Inflammatory macrophage treated with lipopolysaccharide for 1 hour (primary cell): ENCODE data around the gene JCAD.
A peak's percentile ranks its signal among the peaks of the same experiment; 100 is the strongest.
"Not testable (repeated sequence)": the region's sequence is repeated elsewhere in the genome, so short reads cannot be mapped to it uniquely, and the experiment has no call there.

ENCODE experiments used
- DNase-seq, 2 donors: peaks; one replicate each; pipeline ENCODE4 v3.0.0-alpha.2; 2020 to 2022

The JCAD gene

DNA sequence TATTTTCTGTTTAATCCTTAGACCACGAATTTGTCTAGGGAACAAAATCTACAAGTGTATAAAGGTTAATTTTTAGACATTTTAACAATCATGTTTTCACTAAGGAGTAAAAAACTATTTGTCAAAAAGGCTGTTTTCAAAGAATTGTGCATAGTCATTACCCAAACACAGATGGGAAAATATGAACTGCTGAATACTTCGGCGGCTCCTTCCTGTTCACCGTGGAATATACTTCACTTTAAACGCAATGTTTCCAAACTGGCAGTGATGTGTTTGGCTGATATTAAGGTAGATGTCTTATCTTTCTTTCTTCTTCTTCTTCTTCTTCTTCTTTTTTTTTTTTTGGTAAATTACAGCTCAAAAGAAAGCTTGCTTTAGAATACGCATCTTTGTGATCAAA, 41.4 kb downstream of the JCAD start:
- no peak for DNase-seq

DNA sequence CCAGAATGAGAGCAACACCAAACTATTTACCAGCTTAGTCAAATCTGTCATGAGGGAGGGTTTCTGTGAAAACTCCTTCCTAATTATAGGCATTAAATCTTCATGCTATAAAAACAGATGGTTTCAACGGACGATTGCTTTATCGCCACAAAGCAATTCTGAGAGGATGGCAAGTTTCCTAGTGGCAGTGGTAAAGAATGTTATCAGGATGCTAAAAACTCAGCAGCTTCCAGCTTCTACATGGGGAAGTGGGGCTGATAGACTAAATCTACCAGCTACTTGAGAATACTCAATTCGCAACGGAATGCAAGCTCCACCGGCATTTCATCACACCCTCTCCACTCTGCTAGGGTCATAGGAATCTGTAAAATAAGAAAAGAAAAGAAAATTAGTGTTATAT, 41.8 kb downstream of the JCAD start:
- DNase-seq, result no peak

DNA sequence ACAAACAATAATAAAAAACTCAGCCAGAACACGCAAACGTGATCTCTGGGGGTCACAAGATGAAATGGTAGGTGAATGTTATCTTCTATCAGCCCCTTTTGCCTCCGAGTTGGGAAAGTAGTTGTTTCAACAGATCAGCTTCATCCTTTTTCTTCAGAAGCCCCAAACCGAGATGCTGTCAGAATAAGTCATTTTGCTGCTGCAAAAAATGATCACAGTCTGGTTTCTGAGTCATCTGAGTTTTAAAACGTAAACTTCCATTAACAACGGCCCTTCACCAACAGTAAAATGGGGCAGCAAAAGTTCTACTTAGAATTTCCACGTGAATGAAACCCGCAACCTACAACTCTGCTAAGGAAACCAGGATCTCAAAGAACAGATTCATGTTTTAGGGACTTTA, 44.9 kb downstream of the JCAD start:
- no peak for DNase-seq

DNA sequence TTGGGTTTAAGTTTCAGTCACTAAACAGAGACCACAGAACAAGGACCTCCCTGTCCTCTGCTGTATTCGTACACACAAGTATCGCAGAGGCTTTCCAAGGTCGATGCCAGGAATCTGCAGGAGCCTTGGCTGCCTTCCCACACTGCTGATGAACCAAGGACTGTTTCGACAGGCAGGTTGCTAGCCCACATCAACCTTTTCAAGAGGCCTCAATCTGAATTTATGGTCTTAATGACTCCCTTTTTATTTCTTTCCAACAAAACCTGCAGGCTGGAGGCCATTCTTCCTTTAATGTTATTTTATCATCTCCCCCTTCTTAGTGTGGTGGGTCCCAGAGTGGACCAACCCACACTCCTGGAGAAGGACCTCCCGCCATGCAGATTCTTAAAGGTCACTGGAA, 45.6 kb downstream of the JCAD start:
- no peak for DNase-seq

DNA sequence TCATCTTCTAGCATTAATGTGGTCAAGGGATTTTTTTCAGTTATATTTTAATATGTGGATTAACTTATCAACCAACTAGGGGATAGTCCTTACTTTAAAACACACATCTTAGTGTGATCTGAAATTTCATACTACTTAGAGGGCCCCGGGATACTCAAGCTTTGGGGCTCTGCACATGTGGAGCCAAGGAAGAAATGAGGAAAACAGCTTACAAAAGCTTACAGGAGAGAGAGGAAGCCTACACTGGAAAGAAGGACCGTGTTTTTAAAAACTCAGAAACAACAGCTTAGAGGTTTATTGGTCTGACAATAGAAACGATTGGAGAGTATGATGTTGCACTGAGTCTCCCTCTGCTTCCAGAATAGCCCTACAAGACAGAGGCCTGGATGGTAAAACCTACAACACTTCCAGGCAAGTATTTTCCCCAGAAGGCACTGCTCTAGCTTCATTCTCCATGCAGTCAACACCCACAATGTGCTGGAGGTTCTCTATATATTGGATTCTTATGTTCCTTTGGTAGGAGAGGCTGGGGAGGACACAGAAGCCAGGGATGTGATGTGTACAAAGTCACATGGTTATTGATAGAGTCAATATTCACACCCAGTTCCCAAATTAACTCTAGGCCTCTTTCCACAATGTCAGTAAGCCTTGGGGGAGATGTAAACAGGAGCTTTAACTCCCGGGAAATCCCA, 47.3 kb downstream of the JCAD start:
- DNase-seq, result no peak

DNA sequence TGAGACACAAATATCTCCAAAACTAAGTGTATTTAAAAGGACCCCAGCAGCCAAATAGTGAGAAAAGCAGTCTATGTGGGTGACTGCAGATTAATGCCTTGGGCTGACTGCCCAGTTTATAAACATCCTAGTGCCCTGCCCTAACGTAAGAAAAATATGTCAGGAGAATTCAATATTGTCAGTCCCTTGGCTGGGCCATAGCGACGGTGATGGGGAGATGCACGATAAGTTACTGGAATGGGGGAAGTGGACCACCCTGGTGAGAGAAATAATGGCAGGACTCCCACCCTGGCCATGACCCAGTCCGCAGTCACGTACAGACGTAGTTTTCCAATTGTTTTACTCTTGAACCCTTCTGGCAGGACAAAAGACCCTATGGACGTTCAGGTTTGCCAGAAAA, 48.0 kb downstream of the JCAD start:
- no peak for DNase-seq

DNA sequence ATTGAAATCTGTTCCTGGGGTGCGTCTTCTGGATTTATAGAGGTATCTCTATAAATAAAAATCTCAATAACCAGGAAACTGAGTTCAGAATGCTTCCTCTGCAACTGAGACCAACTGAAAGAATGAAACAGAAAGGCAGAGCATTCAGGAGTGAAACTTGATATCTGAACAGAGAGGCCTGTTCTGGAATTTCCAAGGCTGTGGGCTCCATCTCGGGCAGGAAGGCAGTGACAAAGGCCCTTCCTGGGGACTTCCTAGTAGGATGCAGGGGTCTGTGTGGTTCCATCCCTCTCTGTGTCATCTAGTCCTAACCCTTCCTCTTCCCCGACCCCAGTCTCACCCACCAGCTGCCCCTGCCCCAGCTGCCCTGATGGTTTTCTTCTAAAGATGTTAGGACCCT, 52.0 kb downstream of the JCAD start:
- no peak for DNase-seq

DNA sequence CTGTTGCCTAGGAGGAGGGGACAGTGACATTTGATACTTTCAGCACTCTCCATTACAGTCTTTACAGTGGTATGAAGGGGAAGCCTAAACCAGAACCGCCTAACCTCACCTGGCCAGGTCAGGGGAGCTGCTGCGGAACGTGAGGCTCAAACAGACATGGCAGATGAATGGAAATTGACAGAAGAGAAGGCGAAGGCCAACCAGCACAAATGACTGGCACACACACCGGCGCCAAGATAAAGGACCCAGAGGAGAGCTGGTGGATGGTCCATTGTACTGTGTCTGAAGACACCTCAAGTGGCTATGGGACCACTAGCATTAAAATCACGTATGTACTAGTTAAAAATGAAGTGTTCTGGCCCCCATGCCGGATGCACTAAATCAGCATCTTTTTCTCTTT, 53.0 kb downstream of the JCAD start:
- DNase-seq, result no peak

DNA sequence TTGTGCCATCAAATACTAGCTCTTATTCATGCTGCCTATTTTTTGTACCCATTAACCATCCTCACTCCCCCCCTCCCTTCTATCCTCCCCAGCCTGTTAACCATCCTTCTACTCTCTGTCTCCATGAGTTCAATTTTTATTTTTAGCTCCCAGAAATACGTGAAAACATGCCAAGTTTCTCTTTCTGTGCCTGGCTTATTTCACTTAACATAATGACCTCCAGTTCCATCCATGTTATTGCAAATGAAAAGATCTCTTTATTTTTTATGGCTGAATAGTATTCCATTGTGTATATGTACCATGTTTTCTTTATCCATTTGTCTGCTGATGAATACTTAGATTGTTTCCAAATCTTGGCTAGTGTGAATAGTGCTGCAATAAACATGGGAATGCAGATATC, 54.3 kb downstream of the JCAD start:
- DNase-seq, result not testable (repeated sequence)

DNA sequence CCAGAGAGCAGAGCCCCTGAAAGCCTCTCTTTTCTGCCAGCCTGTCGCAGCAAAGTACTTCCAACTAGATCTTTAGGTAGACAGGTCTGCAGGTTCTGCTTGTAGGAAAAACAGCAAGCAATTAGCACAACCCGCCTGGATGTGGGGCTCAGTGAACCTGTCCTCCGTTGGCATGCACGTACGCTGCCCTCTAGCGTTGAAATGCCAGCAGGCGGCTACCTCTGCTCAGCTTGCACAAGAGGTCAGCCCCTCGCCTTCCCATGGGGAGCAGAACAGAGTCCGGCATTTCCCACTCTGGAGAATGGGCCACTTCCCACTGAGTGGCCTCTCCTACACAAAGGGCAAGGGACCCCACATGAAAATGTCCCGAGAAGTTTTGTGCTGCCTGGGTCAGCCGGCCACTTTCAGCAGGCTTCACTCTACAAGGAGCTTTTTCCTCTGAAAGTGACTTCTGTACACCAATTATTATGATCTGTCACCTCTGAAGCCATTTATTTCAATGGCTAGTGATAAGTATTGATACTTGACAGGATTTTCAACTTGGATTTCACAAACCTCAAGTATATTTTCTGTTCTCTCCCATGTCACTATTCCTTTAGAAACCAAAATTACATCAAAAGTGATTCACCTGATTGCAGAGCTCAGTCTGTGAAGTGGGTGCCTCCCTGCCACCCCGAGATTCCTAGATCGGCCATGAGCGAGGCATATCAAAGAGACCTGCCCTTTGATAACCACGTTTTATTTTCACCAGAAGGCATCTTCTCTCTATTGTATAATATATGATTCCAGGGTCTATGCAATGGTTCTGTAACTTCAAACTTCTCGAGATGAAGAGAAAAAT, 56.7 kb downstream of the JCAD start:
- DNase-seq, result peak; percentile 34 to 54

DNA sequence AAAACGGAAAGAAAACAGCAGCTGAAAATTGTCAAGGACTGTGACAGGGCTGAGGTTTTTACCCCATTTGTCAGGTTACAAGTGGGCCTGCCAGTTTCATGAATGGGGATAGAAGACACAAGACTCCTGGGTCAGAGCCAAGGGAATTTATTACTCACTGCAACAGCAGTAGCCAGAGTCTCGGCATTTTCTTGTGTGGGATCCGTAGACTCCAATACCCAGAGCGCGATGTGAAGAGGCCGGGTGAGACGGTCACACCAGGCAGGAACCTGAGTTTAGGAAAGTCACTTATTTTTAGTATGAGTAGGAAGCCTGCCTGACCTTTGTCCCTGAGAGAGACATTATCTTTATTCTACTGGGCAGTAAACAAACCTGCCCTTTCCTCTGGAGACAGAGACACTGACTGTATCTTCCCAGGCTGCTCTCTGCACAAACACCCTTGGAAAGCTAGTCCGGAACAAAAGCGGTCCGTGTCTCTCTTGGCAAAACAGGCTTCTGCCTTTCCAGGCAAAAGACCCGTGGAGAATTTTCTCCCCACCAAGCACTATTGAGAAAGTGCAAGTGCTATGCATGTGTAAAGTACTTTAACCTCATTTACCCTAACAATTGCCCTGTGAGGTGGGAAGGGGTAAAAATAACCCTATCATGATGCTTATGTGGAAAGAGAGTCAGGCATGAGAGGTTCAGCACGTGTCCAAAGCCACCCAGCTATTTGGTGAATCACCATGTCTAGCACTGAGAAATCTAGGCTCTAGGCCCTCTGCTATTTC, 58.4 kb downstream of the JCAD start:
- DNase-seq, result no peak

DNA sequence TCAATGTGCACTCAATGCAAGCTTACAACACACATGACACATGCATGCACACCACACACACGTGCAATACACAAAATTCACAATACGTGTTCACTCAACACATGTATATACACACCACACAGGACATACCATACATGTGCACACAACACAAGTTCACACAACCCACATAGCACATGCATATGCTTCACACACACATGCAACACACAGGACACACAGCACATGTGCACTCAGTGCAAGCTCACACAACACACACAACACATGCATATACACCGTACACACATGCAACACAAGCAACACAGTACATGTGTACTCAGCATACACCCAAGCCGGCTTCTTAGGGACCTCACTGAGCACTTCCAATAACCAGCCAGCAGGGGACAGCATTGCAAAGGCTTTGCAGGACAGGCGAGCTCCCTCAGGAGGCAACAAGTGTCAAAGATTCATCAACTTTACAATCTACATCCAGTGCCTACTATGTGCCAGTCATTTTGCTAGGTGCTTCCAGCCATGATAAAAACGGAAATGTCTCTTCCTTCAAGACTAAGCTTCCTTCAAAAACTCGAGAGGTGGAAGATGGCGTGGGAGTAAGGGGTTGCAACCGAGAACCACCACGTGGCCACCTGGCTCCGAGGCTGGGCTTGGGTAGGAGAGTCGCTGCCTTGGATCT, 61.1 kb downstream of the JCAD start:
- peak; percentile 59 to 91 for DNase-seq

DNA sequence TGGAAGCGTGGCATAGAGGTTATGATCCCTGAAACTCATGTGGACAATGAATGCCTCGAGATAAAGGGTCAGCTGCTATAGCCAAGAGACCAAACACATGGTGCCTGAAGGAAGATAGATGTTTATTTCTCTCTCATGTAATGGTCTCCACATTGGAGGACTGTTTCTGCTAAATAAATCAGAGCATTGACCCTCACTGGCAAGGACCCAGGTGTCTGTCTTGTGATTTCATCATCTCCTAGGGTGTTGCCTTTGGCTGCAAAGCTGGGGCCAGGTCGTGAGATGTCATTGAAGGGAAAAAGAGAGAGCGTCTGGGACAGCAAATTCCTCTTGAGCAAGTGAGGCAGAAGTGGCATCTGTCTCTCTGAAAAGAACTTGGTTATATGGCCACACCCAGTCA, 64.6 kb downstream of the JCAD start:
- no peak for DNase-seq

DNA sequence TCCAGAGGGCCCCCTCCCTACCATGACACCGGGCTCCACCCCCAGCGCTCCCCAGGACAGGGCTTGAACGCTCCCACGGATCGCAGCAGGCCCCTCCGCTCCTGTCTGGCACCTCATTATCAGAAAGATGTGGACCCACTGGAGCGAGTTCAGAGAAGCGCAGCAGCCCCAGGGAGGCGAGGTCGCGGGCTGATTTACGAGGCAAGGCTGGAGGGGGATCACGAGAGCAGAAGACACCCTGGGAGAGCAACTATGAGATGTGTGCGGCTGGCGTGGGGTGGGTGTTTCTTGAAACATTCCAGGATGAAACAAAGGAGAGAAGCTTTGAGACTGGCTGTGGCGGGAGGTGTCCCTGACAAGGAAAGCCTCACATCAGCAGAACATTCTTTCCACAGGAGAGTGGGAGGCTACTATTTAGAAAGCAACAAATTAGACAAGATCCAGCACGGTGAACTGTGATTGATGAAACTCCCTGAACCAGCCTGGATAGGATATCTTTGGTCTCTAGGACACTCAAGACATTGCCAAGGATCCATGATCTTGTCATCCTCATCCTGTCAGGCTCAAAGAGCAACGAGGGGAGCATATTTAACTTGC, 66.0 kb downstream of the JCAD start:
- DNase-seq, result no peak

DNA sequence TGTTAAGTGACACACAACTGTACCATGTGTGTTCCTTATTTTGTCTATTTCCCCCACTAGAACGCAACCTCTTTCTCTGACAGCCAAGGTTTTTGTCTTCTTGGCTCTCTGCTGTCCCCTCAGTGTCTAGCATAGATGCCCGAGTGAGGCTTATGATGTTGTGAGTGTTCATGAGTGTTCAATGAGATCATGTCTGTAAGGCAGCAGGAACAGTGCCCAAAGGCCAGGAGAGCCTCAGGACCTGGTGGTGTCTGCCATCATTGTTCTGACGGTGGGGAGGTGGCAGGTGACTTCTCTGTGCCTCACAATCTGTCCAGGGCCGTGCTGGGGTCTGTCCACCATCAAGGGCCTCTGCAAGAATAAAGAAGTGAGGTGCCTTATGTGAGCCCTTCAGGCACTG, 66.5 kb downstream of the JCAD start:
- no peak for DNase-seq

DNA sequence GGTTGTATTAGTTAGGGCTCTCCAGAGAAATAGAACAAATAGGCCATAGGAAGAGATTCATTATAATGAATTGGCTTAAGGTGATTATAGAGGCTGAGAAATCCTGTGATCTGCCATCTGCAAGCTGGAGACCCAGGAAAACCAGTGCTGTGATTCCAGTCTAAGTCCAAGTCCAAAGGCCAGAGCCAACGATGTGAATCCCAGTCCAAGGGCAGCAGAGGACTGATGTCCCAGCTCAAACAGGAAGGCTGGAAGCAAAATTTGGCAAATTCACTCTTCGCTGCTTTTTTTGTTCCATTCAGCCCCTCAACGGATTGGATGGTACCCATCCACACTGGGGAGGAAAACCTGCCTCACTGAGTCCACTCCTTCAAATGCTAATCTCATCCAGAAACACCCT, 68.0 kb downstream of the JCAD start:
- DNase-seq, result no peak

DNA sequence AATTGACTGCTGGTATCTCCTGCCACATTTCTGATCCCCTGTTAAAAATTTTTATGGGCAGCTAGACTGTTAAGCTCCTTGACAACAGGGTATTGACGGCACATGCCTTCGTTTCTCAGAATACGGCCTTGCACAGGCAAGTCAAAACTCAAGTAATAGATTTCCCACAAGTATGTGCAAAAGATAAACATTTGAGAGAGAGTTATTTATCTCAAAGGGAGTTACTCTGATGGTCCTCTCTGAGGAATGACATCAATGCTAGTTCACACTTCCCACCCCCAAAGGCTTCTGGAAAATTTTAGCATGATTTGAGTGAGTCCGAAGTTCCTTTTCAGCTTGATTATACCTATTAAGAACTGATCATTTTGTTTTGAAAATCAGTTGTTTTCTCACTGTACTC, 71.9 kb downstream of the JCAD start:
- no peak for DNase-seq

DNA sequence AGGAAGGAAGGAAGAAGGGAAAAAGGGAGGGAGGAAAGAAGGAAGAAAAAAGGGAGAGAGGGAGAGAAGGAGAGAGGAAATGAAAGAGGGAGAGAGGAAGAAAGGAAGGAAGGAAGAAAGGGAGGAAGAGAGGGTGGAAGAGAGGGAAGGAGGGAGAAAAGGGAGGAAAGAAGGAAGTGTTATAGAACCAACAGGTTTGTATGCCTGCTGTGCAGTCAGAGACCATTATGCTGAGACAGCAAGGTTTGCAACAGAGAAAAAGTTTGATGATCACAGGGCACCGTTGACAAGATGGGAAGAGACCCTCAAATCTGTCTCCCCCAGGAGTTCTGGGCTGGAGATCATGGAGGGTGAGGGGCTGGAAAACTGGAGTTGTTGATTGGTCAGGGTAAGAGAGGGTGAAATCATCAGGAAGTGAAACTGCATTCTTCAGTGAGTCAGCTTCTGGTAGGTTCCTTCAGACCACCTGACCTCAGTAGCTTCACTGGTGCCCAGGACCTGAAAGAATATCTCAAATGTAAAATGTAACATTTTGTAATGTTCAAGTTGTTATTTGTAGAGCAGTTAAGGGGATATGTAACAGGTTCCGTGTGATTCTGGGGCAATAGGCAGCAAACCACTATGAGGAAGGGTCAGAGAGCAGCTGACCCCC, 76.3 kb downstream of the JCAD start:
- no peak for DNase-seq

DNA sequence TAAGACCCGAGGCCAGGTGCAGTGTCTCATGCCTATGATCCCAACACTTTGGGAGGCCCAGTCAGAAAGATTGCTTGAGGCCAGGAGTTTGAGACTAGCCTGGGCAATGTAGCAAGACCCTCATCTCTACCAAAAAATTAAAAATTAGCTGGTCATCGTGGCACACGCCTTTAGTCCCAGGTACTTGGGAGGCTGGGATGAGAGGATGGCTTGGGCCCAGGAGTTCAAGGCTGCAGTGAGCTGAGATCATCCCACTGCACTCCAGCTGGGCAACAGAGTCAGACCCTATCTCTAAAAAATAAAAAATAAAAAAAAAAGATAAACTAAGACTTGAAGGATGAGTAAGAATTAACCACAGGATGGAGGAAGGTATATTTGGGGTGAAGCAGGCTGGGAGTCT, 77.9 kb downstream of the JCAD start:
- DNase-seq, result no peak

DNA sequence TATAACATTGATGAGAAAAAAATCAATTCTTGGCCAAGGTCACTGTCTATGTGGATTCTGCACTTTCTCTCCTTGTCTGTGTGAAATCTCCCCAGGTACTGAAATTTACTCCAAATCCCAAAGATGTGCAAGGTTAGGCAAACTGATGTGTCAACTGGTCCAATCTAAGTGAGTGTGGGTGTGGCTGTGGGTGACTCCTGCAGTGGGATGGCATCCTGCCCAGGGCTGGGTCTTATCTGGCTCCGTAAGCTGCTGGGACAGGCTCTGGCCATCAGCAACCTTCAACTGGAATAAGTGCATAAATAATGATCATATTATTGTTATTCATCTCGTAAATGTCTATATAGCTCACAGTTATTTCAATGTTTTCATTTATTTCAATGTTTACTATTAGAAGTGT, 79.3 kb downstream of the JCAD start:
- no peak for DNase-seq

DNA sequence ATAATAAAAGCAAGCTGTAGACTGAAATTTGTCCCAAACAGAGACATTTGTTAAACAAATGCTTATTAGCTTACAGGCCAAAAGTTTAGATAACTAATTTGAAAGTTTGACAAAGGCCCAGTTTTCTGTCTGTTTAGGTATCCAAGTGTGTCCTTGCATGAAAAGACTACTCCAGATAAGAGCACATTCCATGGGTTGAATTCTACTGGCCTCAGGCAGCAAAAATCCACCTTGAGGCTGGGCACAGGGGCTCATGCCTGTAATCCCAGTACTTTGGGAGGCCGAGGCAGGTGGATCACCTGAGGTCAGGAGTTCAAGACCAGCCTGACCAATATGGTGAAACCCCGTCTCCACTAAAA, 80.0 kb downstream of the JCAD start:
- DNase-seq, result not testable (repeated sequence)

DNA sequence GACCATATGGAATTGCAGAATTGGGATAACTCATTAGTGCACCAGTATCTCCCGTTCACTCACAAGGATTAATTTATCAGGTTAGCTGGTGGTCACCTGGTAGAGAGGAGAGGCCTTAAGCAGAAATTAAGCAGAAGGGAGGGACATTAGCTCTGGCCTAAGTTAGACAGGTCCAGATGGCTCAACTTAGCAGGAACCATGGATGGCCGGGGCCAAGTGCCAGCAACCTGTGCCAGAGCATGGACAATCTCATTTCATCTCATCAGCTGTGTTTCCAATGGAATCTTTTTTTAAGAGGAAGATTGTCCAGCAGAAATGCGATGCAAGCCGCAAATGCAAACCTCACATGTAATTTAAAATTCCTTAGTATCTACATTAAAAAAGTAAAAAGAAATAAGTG, 82.2 kb downstream of the JCAD start:
- DNase-seq, result no peak
